SK-N-SH treated with all-trans-retinoic acid at 6 μM for 48 hours (cell line): ENCODE results near the gene PGC.
A peak's percentile ranks its signal among the peaks of the same experiment; 100 is the strongest.

Experiments used
- ATAC-seq: fragments of 200-7000 bp; cut with Tn5 transposase; 3 replicates; pipeline ENCODE4 v1.9.1; 2020; ENCODE audit warnings: mild to moderate bottlenecking, moderate library complexity
- ARNTL ChIP-seq: fragments of 450-650 bp; formaldehyde crosslinking; IDR thresholded peaks from 2 replicates; pipeline ENCODE4 v1.5.0; 2020; ENCODE audit warnings: low read depth, mild to moderate bottlenecking, moderate library complexity, borderline replicate concordance
- BACH2 ChIP-seq: fragments of 250-450 bp; sonication (Bioruptor Pico); IDR thresholded peaks from 2 replicates; pipeline ENCODE4 v1.9.0; 2021; ENCODE audit warnings: mild to moderate bottlenecking, borderline replicate concordance
- CSDC2 ChIP-seq: fragments of 250-450 bp; sonication (Bioruptor Pico); IDR thresholded peaks from 2 replicates; pipeline ENCODE4 v1.5.0; 2020; ENCODE audit warnings: mild to moderate bottlenecking, moderate library complexity
- ESRRG ChIP-seq: fragments of 250-450 bp; sonication (Bioruptor Pico); IDR thresholded peaks from 2 replicates; pipeline ENCODE4 v1.6.1; 2021; ENCODE audit warnings: mild to moderate bottlenecking
- GLIS3 ChIP-seq: fragments of 250-450 bp; sonication (Bioruptor Pico); IDR thresholded peaks from 2 replicates; pipeline ENCODE4 v1.5.0; 2020; ENCODE audit warnings: mild to moderate bottlenecking, moderate library complexity
- ISL1 ChIP-seq: fragments of 250-450 bp; sonication (Bioruptor Pico); IDR thresholded peaks from 2 replicates; pipeline ENCODE4 v2.1.2; 2022; ENCODE audit warnings: mild to moderate bottlenecking, moderate library complexity
- PATZ1 ChIP-seq: fragments of 250-450 bp; sonication (Bioruptor Pico); IDR thresholded peaks from 2 replicates; pipeline ENCODE4 v1.8.0; 2020; ENCODE audit warnings: mild to moderate bottlenecking, moderate library complexity, borderline replicate concordance
- PPARA ChIP-seq: fragments of 250-450 bp; sonication (Bioruptor Pico); IDR thresholded peaks from 2 replicates; pipeline ENCODE4 v1.5.0; 2020; ENCODE audit warnings: mild to moderate bottlenecking, borderline replicate concordance
- RARB ChIP-seq: fragments of 250-450 bp; sonication (Bioruptor Pico); IDR thresholded peaks from 2 replicates; pipeline ENCODE4 v1.8.0; 2021; ENCODE audit warnings: mild to moderate bottlenecking, moderate library complexity
- SNAI2 ChIP-seq: fragments of 250-450 bp; sonication (Bioruptor Pico); IDR thresholded peaks from 2 replicates; pipeline ENCODE4 v1.5.0; 2020; ENCODE audit warnings: mild to moderate bottlenecking, moderate library complexity
- TOX ChIP-seq: fragments of 250-450 bp; sonication (Bioruptor Pico); IDR thresholded peaks from 2 replicates; pipeline ENCODE4 v1.8.0; 2021; ENCODE audit warnings: mild to moderate bottlenecking, moderate library complexity, borderline replicate concordance
- TSHZ2 ChIP-seq: fragments of 250-450 bp; sonication (Bioruptor Pico); IDR thresholded peaks from 2 replicates; pipeline ENCODE4 v1.5.0; 2020; ENCODE audit warnings: mild to moderate bottlenecking, moderate library complexity
- ZC3H10 ChIP-seq: fragments of 250-450 bp; sonication (Bioruptor Pico); IDR thresholded peaks from 2 replicates; pipeline ENCODE4 v1.5.1; 2021; ENCODE audit warnings: mild to moderate bottlenecking, moderate library complexity
- ZFP3 ChIP-seq: fragments of 250-450 bp; sonication (Bioruptor Pico); IDR thresholded peaks from 2 replicates; pipeline ENCODE4 v1.5.0; 2020; ENCODE audit warnings: mild to moderate bottlenecking, moderate library complexity
- ZNF565 ChIP-seq: fragments of 450-650 bp; formaldehyde crosslinking; conservative IDR thresholded peaks from 2 replicates; pipeline ENCODE4 v1.5.0; 2020; ENCODE audit warnings: low read depth, mild to moderate bottlenecking, moderate library complexity
- ZNF70 ChIP-seq: fragments of 450-650 bp; formaldehyde crosslinking; IDR thresholded peaks from 2 replicates; pipeline ENCODE4 v1.5.0; 2020; ENCODE audit warnings: mild to moderate bottlenecking, moderate library complexity
- ZNF8 ChIP-seq: fragments of 450-650 bp; formaldehyde crosslinking; IDR thresholded peaks from 2 replicates; pipeline ENCODE4 v1.5.0; 2020; ENCODE audit warnings: mild to moderate bottlenecking, moderate library complexity
- TF ChIP-seq, protein P1 (sequence below): fragments of 250-450 bp; sonication (Bioruptor Pico); IDR thresholded peaks from 2 replicates; pipeline ENCODE4 v1.8.0; 2021; ENCODE audit warnings: low read depth, mild to moderate bottlenecking, moderate library complexity, borderline replicate concordance
- TF ChIP-seq, protein P2 (sequence below): fragments of 250-450 bp; sonication (Bioruptor Pico); IDR thresholded peaks from 2 replicates; pipeline ENCODE4 v1.5.1; 2020; ENCODE audit warnings: low read depth, mild to moderate bottlenecking, moderate library complexity

PGC gene

DNA sequence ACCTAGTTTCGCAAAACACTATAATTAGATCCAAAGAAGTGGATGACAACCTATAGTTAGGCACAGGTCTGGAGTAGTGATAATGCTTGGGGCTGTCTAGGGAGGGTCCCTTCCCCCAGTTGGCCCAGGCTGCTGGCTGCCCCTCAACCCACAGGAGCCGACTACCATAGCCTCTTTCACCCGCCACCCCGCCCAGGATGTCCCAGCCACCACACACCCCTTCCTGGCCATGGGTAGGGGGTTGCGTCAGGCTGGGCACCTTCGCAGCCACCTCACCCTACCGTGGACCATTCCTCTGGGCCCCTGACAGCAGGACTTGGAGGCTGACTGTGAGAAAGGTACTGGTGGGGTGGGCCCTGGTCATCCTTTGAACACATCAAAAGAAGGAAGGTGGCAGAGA lies 20.3 kb downstream of the PGC start:
- TF ChIP-seq TSHZ2 (no peak), ZNF70 (CRISPR knock-in tag) (no peak)
- ATAC-seq: no peak

DNA sequence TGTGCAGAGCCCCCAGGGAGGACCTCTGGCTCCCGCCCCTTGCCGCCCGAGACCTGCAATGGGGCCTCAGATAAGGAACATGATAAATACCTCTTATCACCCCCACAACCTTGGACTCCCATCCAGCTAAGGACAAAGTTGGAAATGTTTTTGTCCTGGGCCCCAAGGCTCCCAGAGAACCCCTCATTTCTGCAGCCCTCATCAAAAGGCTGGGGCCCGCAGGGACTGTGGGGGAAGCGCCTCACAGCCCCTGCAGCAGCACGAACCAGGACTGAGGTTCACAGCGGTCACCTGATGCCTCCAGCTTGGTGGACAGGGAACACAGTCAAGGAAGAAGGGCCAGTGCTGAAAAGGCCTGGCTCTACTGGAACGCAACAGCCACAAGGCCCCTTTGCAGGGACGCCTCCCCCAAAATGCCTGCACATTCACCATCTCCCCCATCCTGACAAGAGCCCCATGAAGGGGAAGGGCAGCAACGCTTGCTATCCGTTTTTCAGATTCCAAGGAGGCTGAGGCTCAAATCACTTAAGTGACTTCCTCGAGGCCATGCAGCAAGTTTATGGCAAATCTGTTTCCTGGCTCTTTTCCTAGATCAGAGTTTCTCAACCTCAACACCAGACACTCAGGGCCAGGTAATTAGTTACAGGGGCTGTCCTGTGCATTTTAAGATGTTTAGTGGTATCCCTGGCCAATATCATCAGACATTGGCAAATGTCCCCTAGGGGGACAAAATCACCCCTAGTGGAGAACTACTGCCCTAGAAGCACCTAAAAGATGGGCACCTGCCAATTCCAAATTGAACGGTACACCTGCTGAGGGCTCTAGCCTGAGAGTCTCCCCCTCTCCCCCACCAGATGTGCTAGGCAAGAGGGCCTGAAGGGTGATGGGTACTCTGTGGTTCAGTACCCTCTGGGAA lies 22.4 kb downstream of the PGC start:
- TF ChIP-seq RARB (CRISPR knock-in tag) (no peak), SNAI2 (CRISPR knock-in tag) (no peak), PATZ1 (CRISPR knock-in tag) (no peak), TOX (CRISPR knock-in tag) (no peak), GLIS3 (CRISPR knock-in tag) (no peak), PPARA (no peak), ZFP3 (CRISPR knock-in tag) (no peak), ZNF8 (CRISPR knock-in tag) (no peak)
- ATAC-seq: no peak

DNA sequence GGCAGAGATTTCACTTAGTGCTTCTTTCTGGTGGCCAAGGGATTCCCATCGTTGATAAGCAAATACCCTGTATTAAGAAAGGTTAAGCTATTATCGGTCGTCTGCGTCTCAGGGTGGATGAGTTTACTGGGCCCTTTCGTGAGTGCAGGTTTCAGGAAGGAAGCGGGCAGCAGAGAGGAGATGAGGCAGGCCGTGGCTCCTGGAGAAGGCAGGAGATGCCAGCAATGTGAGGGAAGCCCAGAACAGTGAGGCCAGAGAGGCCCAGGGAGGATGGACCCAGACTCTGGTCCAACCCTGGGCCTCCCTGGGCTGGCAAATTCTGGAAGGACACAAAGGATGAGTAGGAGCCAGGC lies 23.0 kb downstream of the PGC start:
- no peak for ATAC-seq
- TF ChIP-seq CSDC2 (CRISPR knock-in tag) (no peak), ZC3H10 (CRISPR knock-in tag) (no peak), ISL1 (CRISPR knock-in tag) (no peak)
- TF ChIP-seq, all 23 proteins: peak for 0

- ATAC-seq: peak; percentile 89
- TF ChIP-seq RARB (CRISPR knock-in tag) (no peak), ZNF565 (CRISPR knock-in tag) (no peak), TSHZ2 (no peak), ARNTL (no peak), GLIS3 (CRISPR knock-in tag) (no peak), PPARA (no peak), ESRRG (no peak), BACH2 (CRISPR knock-in tag) (no peak), ZNF8 (CRISPR knock-in tag) (no peak), CSDC2 (CRISPR knock-in tag) (no peak), ZNF70 (CRISPR knock-in tag) (no peak), SNAI2 (CRISPR knock-in tag) (no peak), ZC3H10 (CRISPR knock-in tag) (no peak)
- TF ChIP-seq, protein P1, sequence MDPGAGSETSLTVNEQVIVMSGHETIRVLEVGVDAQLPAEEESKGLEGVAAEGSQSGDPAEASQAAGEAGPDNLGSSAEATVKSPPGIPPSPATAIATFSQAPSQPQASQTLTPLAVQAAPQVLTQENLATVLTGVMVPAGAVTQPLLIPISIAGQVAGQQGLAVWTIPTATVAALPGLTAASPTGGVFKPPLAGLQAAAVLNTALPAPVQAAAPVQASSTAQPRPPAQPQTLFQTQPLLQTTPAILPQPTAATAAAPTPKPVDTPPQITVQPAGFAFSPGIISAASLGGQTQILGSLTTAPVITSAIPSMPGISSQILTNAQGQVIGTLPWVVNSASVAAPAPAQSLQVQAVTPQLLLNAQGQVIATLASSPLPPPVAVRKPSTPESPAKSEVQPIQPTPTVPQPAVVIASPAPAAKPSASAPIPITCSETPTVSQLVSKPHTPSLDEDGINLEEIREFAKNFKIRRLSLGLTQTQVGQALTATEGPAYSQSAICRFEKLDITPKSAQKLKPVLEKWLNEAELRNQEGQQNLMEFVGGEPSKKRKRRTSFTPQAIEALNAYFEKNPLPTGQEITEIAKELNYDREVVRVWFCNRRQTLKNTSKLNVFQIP (CRISPR knock-in tag): no peak
- TF ChIP-seq, protein P2, sequence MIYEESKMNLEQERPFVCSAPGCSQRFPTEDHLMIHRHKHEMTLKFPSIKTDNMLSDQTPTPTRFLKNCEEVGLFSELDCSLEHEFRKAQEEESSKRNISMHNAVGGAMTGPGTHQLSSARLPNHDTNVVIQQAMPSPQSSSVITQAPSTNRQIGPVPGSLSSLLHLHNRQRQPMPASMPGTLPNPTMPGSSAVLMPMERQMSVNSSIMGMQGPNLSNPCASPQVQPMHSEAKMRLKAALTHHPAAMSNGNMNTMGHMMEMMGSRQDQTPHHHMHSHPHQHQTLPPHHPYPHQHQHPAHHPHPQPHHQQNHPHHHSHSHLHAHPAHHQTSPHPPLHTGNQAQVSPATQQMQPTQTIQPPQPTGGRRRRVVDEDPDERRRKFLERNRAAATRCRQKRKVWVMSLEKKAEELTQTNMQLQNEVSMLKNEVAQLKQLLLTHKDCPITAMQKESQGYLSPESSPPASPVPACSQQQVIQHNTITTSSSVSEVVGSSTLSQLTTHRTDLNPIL (CRISPR knock-in tag): no peak
These were observed 23.5 kb downstream of the PGC start for GRCh38 chr6:41723530-41724227.
